ENCODE data around the gene CDH4. TPM values are rescaled to one million over a fixed set of nuclear protein-coding genes. Genes with fewer than 3 reads are reported as not detected.

The CDH4 gene
- total RNA-seq, 4 donors from 2014 or later: 0.13 to 0.38 (median 0.21) TPM; not detected in 1

- WGBS, 2 donors: 83 to 88% methylated on average over 6 to 8 of the region's 19 CpGs
- no peak overlapping the region for H3K27ac ChIP-seq
- no peak for TF ChIP-seq POLR2A (IDR thresholded peaks at IDR 0.05)
- TF ChIP-seq, protein P1, sequence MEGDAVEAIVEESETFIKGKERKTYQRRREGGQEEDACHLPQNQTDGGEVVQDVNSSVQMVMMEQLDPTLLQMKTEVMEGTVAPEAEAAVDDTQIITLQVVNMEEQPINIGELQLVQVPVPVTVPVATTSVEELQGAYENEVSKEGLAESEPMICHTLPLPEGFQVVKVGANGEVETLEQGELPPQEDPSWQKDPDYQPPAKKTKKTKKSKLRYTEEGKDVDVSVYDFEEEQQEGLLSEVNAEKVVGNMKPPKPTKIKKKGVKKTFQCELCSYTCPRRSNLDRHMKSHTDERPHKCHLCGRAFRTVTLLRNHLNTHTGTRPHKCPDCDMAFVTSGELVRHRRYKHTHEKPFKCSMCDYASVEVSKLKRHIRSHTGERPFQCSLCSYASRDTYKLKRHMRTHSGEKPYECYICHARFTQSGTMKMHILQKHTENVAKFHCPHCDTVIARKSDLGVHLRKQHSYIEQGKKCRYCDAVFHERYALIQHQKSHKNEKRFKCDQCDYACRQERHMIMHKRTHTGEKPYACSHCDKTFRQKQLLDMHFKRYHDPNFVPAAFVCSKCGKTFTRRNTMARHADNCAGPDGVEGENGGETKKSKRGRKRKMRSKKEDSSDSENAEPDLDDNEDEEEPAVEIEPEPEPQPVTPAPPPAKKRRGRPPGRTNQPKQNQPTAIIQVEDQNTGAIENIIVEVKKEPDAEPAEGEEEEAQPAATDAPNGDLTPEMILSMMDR (IDR thresholded peaks at IDR 0.05): no peak
Measured at GRCh38 chr20:61732511-61733210, 480.6 kb downstream of the CDH4 start.

GRCh38 chr20:61733216-61733615, 481.2 kb downstream of the CDH4 start:
- peaks cover 0 to 48% (median 0%) of the 10 kb centered on the region in 4 donors for H3K27me3 ChIP-seq
- H3K4me1 ChIP-seq: no peaks in the 10 kb centered on the region
- WGBS, 2 donors: 78 to 83% methylated on average over 9 to 11 of the region's 13 CpGs
- H3K36me3 ChIP-seq: no peaks in the 10 kb centered on the region
- intact Hi-C loops (cut with DNase I): no loop called here
- TF ChIP-seq POLR2A (IDR thresholded peaks at IDR 0.05): no peak
- TF ChIP-seq, protein P1 (IDR thresholded peaks at IDR 0.05): no peak
- H3K4me3 ChIP-seq: no peak overlapping the region
- no peaks in the 10 kb centered on the region for H3K9me3 ChIP-seq
- DNase-seq: no peak
- H3K27ac ChIP-seq: no peak overlapping the region

More at GRCh38 chr20:61732511-61733210, 480.6 kb downstream of the CDH4 start:
- H3K4me3 ChIP-seq: no peak overlapping the region
- H3K9me3 ChIP-seq: no peaks in the 10 kb centered on the region
- H3K36me3 ChIP-seq: no peaks in the 10 kb centered on the region
- H3K4me1 ChIP-seq: no peaks in the 10 kb centered on the region
- peaks cover 0 to 42% (median 0%) of the 10 kb centered on the region in 4 donors for H3K27me3 ChIP-seq
- no peak for DNase-seq
- intact Hi-C loops (cut with DNase I): no loop called here

- Histone ChIP-seq H3K27me3 (peaks cover 0 to 50% (median 0%) of the 10 kb centered on the region in 4 donors), H3K9me3 (no peaks in the 10 kb centered on the region), H3K27ac (no peak overlapping the region), H3K4me3 (no peak overlapping the region), H3K4me1 (no peaks in the 10 kb centered on the region), H3K36me3 (no peaks in the 10 kb centered on the region)
- intact Hi-C loops (cut with DNase I): no loop called here
- no peak for TF ChIP-seq POLR2A (IDR thresholded peaks at IDR 0.05)
- TF ChIP-seq, protein P1 (IDR thresholded peaks at IDR 0.05): no peak
- DNase-seq: no peak
- 64 to 68% methylated on average over 22 to 27 of the region's 28 CpGs for WGBS, 2 donors
Measured at GRCh38 chr20:61733891-61734732, 482.1 kb downstream of the CDH4 start.

- no peak overlapping the region for H3K27ac ChIP-seq
- TF ChIP-seq, protein P1 (IDR thresholded peaks at IDR 0.05): no peak
- no peak for TF ChIP-seq POLR2A (IDR thresholded peaks at IDR 0.05)
- H3K4me1 ChIP-seq: no peaks in the 10 kb centered on the region
- WGBS, 2 donors: 73 to 90% methylated on average over 6 to 11 of the region's 26 CpGs
- peaks cover 0 to 50% (median 0%) of the 10 kb centered on the region in 4 donors for H3K27me3 ChIP-seq
- H3K4me3 ChIP-seq: no peak overlapping the region
- H3K36me3 ChIP-seq: no peaks in the 10 kb centered on the region
- intact Hi-C loops (cut with DNase I): no loop called here
- H3K9me3 ChIP-seq: no peaks in the 10 kb centered on the region
- no peak for DNase-seq
Measured at GRCh38 chr20:61734733-61735502, 482.9 kb downstream of the CDH4 start.
